ENCODE data around the gene RANBP1.

DNA sequence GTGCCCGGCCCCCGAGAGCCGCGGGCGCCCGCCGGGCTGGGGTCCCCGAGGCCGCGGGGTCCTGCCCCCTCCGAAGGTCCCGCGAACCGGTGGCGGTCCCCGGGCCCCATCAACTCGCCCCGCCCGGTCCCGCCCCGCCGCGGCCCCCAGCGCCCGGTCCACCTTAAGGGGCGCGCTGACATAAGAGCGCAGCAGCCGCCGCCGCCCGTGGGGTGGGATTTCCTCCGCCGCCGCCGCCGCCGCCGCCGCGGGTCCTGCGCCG is 15.6 kb downstream of the RANBP1 start, which contains the start of gene ZDHHC8:
- TF ChIP-seq EZH2phosphoT487 (IDR thresholded peaks at IDR 0.05; ENCODE audit: insufficient read depth, low read depth), result no peak
- TF ChIP-seq EZH2 (IDR thresholded peaks at IDR 0.05; ENCODE audit: insufficient read depth, poor library complexity, severe bottlenecking), result no peak
